GM19463 (cell line): ENCODE data around the gene RIPOR2.

ENCODE experiments used
- ATAC-seq: cut with Tn5 transposase; IDR thresholded peaks from one replicate; pipeline ENCODE4 v1.9.1; 2021; ENCODE audit warnings: mild to moderate bottlenecking, moderate library complexity; ENCODE audit not compliant: unreplicated experiment

The RIPOR2 gene

GRCh38 chr6:24935366-24936152 is at the start of gene RIPOR2:
Gene RIPOR2 (minus strand): TSS chr6:24935960. CDS start chr6:24935898, 62 bp downstream.
- peak; percentile 34 for ATAC-seq

- ATAC-seq: no peak
Measured at GRCh38 chr6:24985323-24985722, 49.6 kb upstream of the RIPOR2 start.

GRCh38 chr6:24982231-24982630 is 46.5 kb upstream of the RIPOR2 start:
- no peak for ATAC-seq

GRCh38 chr6:24981386-24981760 is 45.6 kb upstream of the RIPOR2 start:
- ATAC-seq: no peak

- no peak for ATAC-seq
Measured at GRCh38 chr6:24980507-24981385, 45.0 kb upstream of the RIPOR2 start.

GRCh38 chr6:24979176-24979575 is 43.4 kb upstream of the RIPOR2 start:
- no peak for ATAC-seq

GRCh38 chr6:24974182-24975171 is 38.7 kb upstream of the RIPOR2 start:
- ATAC-seq: peak; percentile 77

- no peak for ATAC-seq
Measured at GRCh38 chr6:24972311-24972958, 36.7 kb upstream of the RIPOR2 start.

- ATAC-seq: no peak
Measured at GRCh38 chr6:24971067-24971466, 35.3 kb upstream of the RIPOR2 start.

GRCh38 chr6:24969343-24969860 is 33.6 kb upstream of the RIPOR2 start:
- ATAC-seq: no peak

GRCh38 chr6:24968783-24969182 is 33.0 kb upstream of the RIPOR2 start:
- no peak for ATAC-seq

- no peak for ATAC-seq
Measured at GRCh38 chr6:24967211-24967610, 31.5 kb upstream of the RIPOR2 start.

- no peak for ATAC-seq
Measured at GRCh38 chr6:24966381-24966780, 30.6 kb upstream of the RIPOR2 start.

- ATAC-seq: no peak
Measured at GRCh38 chr6:24963887-24964570, 28.3 kb upstream of the RIPOR2 start.

- no peak for ATAC-seq
Measured at GRCh38 chr6:24963339-24963738, 27.6 kb upstream of the RIPOR2 start.

GRCh38 chr6:24961852-24962251 is 26.1 kb upstream of the RIPOR2 start:
- ATAC-seq: no peak

- no peak for ATAC-seq
Measured at GRCh38 chr6:24960991-24961475, 25.3 kb upstream of the RIPOR2 start.

- no peak for ATAC-seq
Measured at GRCh38 chr6:24959319-24959718, 23.6 kb upstream of the RIPOR2 start.

- ATAC-seq: no peak
Measured at GRCh38 chr6:24957199-24957598, 21.4 kb upstream of the RIPOR2 start.
